Measurements from ENCODE around the gene GSK3B.
A peak's percentile ranks its signal among the peaks of the same experiment; 100 is the strongest.
"Not testable (repeated sequence)": the region's sequence is repeated elsewhere in the genome, so short reads cannot be mapped to it uniquely, and the experiment has no call there.

Gene GSK3B

DNA sequence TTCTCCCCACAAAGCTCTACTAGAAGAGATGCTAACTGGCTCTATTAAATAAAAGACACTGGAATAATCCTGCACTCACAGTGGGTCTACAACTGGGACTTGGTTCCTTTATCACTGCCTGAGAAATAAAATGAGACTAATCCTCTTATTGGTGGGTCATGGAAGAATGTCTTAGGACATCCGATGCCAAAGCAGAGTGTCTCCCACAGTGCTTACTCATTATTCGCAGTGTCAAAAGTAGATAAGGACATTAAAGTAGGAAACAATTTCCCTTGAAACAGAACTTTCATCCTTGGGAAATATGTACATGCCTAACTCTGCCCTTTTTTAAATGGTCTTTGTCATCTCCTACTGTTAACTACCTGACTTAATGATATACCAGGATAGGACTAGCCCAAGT is 71.5 kb downstream of the GSK3B start:
- Histone ChIP-seq H3K27ac (no peak overlapping the region), H3K4me1 (ENCODE audit: control insufficient read depth in 1 of 2, insufficient read depth in 1 of 2, low read depth in 1 of 2, low read length in 1 of 2) (no peaks in the 10 kb centered on the region), H3K36me3 (no peaks in the 10 kb centered on the region), H3K27me3 (no peaks in the 10 kb centered on the region), H3K4me3 (ENCODE audit: low read depth in 1 of 2, low read length in 1 of 2) (no peak overlapping the region), H3K9me3 (no peaks in the 10 kb centered on the region)
- TF ChIP-seq, protein P1, sequence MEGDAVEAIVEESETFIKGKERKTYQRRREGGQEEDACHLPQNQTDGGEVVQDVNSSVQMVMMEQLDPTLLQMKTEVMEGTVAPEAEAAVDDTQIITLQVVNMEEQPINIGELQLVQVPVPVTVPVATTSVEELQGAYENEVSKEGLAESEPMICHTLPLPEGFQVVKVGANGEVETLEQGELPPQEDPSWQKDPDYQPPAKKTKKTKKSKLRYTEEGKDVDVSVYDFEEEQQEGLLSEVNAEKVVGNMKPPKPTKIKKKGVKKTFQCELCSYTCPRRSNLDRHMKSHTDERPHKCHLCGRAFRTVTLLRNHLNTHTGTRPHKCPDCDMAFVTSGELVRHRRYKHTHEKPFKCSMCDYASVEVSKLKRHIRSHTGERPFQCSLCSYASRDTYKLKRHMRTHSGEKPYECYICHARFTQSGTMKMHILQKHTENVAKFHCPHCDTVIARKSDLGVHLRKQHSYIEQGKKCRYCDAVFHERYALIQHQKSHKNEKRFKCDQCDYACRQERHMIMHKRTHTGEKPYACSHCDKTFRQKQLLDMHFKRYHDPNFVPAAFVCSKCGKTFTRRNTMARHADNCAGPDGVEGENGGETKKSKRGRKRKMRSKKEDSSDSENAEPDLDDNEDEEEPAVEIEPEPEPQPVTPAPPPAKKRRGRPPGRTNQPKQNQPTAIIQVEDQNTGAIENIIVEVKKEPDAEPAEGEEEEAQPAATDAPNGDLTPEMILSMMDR (IDR thresholded peaks at IDR 0.05) = no peak

DNA sequence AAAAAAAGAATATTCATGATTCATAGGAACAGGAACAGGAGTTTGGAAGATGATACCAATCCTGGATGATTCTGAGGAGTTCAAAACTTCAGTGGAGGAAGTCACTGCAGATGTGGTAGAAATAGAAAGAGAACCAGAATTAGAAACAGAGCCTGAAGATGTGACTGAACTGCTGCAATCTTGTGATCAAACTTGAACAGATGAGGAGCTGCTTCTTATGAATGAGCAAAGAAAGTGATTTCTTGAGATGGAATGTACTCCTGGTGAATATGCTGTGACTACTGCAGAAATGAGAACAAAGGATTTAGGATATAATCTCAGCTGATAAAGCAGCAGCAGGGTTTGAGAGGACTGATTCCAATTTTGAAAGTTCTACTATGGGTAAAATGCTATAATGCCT is 72.7 kb downstream of the GSK3B start:
- H3K36me3 ChIP-seq = no peaks in the 10 kb centered on the region
- H3K27me3 ChIP-seq = no peaks in the 10 kb centered on the region
- peak overlapping the region; percentile 23 for H3K27ac ChIP-seq
- no peaks in the 10 kb centered on the region for H3K4me1 ChIP-seq (ENCODE audit: control insufficient read depth in 1 of 2, insufficient read depth in 1 of 2, low read depth in 1 of 2, low read length in 1 of 2)
- H3K9me3 ChIP-seq = no peaks in the 10 kb centered on the region
- TF ChIP-seq, protein P1 (IDR thresholded peaks at IDR 0.05) = no peak
- H3K4me3 ChIP-seq (ENCODE audit: low read depth in 1 of 2, low read length in 1 of 2) = no peak overlapping the region

DNA sequence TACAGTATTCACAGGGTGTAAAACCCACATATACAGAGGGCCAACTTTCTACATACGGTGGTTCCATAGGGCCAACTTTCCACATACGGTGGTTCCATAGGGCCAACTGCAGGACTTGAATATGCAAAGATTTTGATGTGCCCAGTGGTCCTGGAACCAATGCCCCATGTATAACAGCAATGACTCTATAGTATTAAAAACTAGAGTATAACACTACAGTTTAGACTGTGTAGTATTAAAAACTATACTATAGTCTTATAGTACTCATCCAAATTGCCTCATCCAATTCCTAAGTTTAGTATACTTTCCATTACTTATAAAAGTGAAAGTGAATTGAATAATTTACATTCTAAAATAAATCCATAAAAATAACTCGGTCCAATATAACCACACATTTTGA is 75.9 kb downstream of the GSK3B start:
- no peaks in the 10 kb centered on the region for H3K9me3 ChIP-seq
- H3K27ac ChIP-seq = peak overlapping the region; percentile 41
- TF ChIP-seq, protein P1 (IDR thresholded peaks at IDR 0.05) = no peak
- no peaks in the 10 kb centered on the region for H3K36me3 ChIP-seq
- H3K4me3 ChIP-seq (ENCODE audit: low read depth in 1 of 2, low read length in 1 of 2) = no peak overlapping the region
- no peaks in the 10 kb centered on the region for H3K27me3 ChIP-seq
- peaks cover 0 to 4% of the 10 kb centered on the region in 2 experiments for H3K4me1 ChIP-seq (ENCODE audit: control insufficient read depth in 1 of 2, insufficient read depth in 1 of 2, low read depth in 1 of 2, low read length in 1 of 2)

DNA sequence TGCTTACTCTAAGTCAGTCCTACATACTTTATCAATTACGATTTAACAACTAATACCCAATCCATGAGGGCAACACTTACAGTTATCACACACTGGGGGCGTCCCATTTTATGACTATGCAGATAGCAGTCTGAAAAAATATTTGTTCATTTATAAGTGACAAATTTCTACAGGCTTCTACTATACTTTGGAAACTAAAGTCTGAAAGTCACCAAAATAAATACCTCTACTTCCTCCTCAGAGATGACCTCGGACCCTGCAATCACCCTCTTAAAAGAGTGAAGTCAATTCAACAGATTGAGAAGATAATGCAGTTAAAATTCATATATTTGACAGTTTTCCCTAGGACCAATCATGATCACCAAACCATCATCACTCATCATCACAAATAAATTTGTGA is 76.6 kb downstream of the GSK3B start:
- Histone ChIP-seq H3K36me3 (no peaks in the 10 kb centered on the region), H3K4me1 (ENCODE audit: control insufficient read depth in 1 of 2, insufficient read depth in 1 of 2, low read depth in 1 of 2, low read length in 1 of 2) (peaks cover 0 to 5% of the 10 kb centered on the region in 2 experiments), H3K27me3 (no peaks in the 10 kb centered on the region), H3K9me3 (no peaks in the 10 kb centered on the region), H3K27ac (peak overlapping the region; percentile 41), H3K4me3 (ENCODE audit: low read depth in 1 of 2, low read length in 1 of 2) (no peak overlapping the region)
- TF ChIP-seq, protein P1 (IDR thresholded peaks at IDR 0.05) = no peak

DNA sequence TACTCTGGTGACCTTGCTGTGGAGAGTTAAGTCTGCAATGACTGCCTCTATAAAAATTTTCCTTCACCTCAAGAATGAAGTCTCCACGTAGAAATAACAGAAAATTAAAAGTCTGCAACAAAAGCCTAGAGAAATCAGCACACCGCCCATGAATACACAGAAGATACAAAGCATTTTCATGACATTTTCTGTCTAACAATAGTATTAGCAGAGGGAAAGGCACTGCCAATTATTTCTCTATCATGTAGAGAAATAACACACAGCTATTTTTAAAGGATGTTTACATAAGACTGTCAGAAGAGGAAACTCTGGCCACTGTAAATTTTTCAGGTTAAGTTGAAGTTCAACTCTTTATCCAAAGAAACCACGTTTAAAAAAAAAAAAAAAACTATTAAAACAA is 80.8 kb downstream of the GSK3B start:
- Histone ChIP-seq H3K36me3 (no peaks in the 10 kb centered on the region), H3K4me1 (ENCODE audit: control insufficient read depth in 1 of 2, insufficient read depth in 1 of 2, low read depth in 1 of 2, low read length in 1 of 2) (peaks cover 13 to 16% of the 10 kb centered on the region in 2 experiments), H3K27me3 (no peaks in the 10 kb centered on the region), H3K9me3 (no peaks in the 10 kb centered on the region), H3K4me3 (ENCODE audit: low read depth in 1 of 2, low read length in 1 of 2) (no peak overlapping the region), H3K27ac (peak overlapping the region; percentile 30)
- TF ChIP-seq, protein P1 (IDR thresholded peaks at IDR 0.05) = no peak

DNA sequence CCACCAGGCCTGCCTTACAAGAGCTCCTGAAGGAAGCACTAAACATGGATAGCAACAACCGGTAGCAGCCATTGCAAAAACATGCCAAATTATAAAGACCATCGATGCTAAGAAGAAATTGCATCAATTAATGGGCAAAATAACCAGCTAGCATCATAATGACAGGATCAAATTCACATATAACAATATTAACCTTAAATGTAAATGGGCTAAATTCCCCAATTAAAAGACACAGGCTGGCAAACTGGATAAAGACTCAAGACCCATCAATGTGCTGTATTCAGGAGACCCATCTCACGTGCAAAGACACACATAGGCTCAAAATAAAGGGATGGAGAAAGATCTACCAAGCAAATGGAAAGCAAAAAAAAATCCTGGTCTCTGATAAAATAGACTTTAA is 88.5 kb downstream of the GSK3B start:
- not testable (repeated sequence) for H3K9me3 ChIP-seq, H3K36me3 ChIP-seq

DNA sequence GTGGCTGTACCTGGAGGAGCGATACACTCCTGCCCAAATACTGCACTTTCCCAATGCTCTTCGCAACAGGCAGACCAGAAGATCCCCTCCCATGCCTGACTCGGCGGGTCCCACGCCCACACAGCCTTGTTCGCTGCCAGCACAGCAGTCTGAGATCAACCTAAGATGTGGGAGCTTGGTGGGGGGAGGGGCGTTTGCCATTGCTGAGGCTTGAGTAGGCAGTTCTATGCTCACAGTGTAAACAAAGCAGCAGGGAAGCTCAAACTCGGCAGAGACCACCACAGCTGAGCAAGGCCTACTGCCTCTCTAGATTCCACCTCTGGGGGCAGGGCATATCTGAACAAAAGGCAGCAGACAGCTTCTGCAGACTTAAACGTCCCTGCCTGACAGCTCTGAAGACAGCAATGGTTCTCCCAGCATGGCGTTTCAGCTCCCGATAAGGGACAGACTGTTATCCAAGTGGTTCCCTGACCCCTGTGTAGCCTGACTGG is 90.2 kb downstream of the GSK3B start:
- H3K9me3 ChIP-seq; H3K27ac ChIP-seq; H3K4me1 ChIP-seq (ENCODE audit: control insufficient read depth in 1 of 2, insufficient read depth in 1 of 2, low read depth in 1 of 2, low read length in 1 of 2); H3K27me3 ChIP-seq; H3K4me3 ChIP-seq (ENCODE audit: low read depth in 1 of 2, low read length in 1 of 2): not testable (repeated sequence)
- peaks cover 12% of the 10 kb centered on the region for H3K36me3 ChIP-seq

More for the DNA sequence above, 88.5 kb downstream of the GSK3B start:
- not testable (repeated sequence) for H3K27me3 ChIP-seq; H3K4me1 ChIP-seq (ENCODE audit: control insufficient read depth in 1 of 2, insufficient read depth in 1 of 2, low read depth in 1 of 2, low read length in 1 of 2); H3K4me3 ChIP-seq (ENCODE audit: low read depth in 1 of 2, low read length in 1 of 2); H3K27ac ChIP-seq
